T-helper 2 cell treated with Interferon-gamma antibody and Interleukin-4, amounts not matched to agents 100 ng/mL and 5 ng/mL, for 36 hours (primary cell): ENCODE measurements around the gene CXCL14. TPM values are rescaled to one million over a fixed set of nuclear protein-coding genes. Genes with fewer than 3 reads are reported as not detected.

Experiments used
- intact Hi-C: fragments of 100-400 bp; cut with micrococcal nuclease; formaldehyde crosslinking; loops from one replicate; pipeline ENCODE4 v1.15.1; 2023
- total RNA-seq: library from RNA; stranded (reverse); gene quantifications from 2 replicates; pipeline ENCODE4 v1.2.3, GENCODE V29; 2022

Gene CXCL14
- total RNA-seq, 1 donor from 2014 or later, result not detected

- intact Hi-C loops, result no loop called here
Observed at GRCh38 chr5:135596788-135597187, 18.0 kb upstream of the CXCL14 start.

GRCh38 chr5:135596157-135596763, 17.5 kb upstream of the CXCL14 start:
- intact Hi-C loops, result no loop called here

- intact Hi-C loops, result no loop called here
Observed at GRCh38 chr5:135594416-135594960, 15.7 kb upstream of the CXCL14 start.

- intact Hi-C loops, result no loop called here
Observed at GRCh38 chr5:135593886-135594285, 15.1 kb upstream of the CXCL14 start.

GRCh38 chr5:135593141-135593540, 14.3 kb upstream of the CXCL14 start:
- intact Hi-C loops, result no loop called here

GRCh38 chr5:135592312-135593045, 13.7 kb upstream of the CXCL14 start:
- intact Hi-C loops, result no loop called here

- intact Hi-C loops, result no loop called here
Observed at GRCh38 chr5:135591277-135591676, 12.5 kb upstream of the CXCL14 start.

- intact Hi-C loops, result no loop called here
Observed at GRCh38 chr5:135589152-135589551, 10.4 kb upstream of the CXCL14 start.

- intact Hi-C loops, result no loop called here
Observed at GRCh38 chr5:135587721-135588663, 9.2 kb upstream of the CXCL14 start.

GRCh38 chr5:135584918-135585317, 6.1 kb upstream of the CXCL14 start:
- intact Hi-C loops, result no loop called here

- intact Hi-C loops, result no loop called here
Observed at GRCh38 chr5:135584276-135584675, 5.5 kb upstream of the CXCL14 start.

GRCh38 chr5:135582099-135582781, 3.4 kb upstream of the CXCL14 start:
- intact Hi-C loops, result no loop called here

- intact Hi-C loops, result no loop called here
Observed at GRCh38 chr5:135578305-135578684, 496 bp downstream of the CXCL14 start.

- intact Hi-C loops, result no loop called here
Observed at GRCh38 chr5:135577421-135577820, 1.4 kb downstream of the CXCL14 start.

- intact Hi-C loops, result no loop called here
Observed at GRCh38 chr5:135576075-135576599, 2.7 kb downstream of the CXCL14 start.

GRCh38 chr5:135574493-135574892, 4.3 kb downstream of the CXCL14 start:
- intact Hi-C loops, result no loop called here

- intact Hi-C loops, result no loop called here
Observed at GRCh38 chr5:135571902-135572301, 6.9 kb downstream of the CXCL14 start.

GRCh38 chr5:135571066-135571609, 7.7 kb downstream of the CXCL14 start:
- intact Hi-C loops, result no loop called here

- intact Hi-C loops, result no loop called here
Observed at GRCh38 chr5:135570453-135570764, 8.4 kb downstream of the CXCL14 start.

GRCh38 chr5:135569755-135570452, 8.9 kb downstream of the CXCL14 start:
- intact Hi-C loops, result no loop called here
